ENCODE data around the gene ARHGAP1. TPM values are rescaled to one million over a fixed set of nuclear protein-coding genes. Genes with fewer than 3 reads are reported as not detected.

Gene ARHGAP1
- total and polyA plus RNA-seq, 4 donors = 27.8 to 185 (median 123) TPM

Other genes starting within 250 kb of the ARHGAP1 start
- gene AMBRA1, start 106.6 kb downstream of the ARHGAP1 start, total RNA-seq = 10 to 100 TPM; 27.8 to 35.0 TPM
- gene AMBRA1, start 106.6 kb downstream of the ARHGAP1 start, polyA plus RNA-seq = 1 to 10 TPM; 2.6 to 5.8 TPM
- gene HARBI1, start 83.4 kb downstream of the ARHGAP1 start, total RNA-seq = 1 to 10 TPM; 2.3 to 3.0 TPM
- 1 to 10 TPM; 2.1 to 2.3 TPM for gene HARBI1, start 83.4 kb downstream of the ARHGAP1 start, polyA plus RNA-seq
- gene ATG13, start 83.1 kb downstream of the ARHGAP1 start, total RNA-seq = 10 to 100 TPM; 59.6 to 72.7 TPM
- gene ATG13, start 83.1 kb downstream of the ARHGAP1 start, polyA plus RNA-seq = 10 to 100 TPM; 29.9 to 46.5 TPM
- gene ZNF408, start 412 bp upstream of the ARHGAP1 start, total RNA-seq = 1 to 10 TPM; 9.8 to 9.9 TPM
- gene ZNF408, start 412 bp upstream of the ARHGAP1 start, polyA plus RNA-seq = 10 to 100 TPM in 1 of 2 donors, 1 to 10 TPM in 1; 3.0 to 13.3 TPM
- gene F2, start 18.6 kb upstream of the ARHGAP1 start, total RNA-seq = under 1 TPM in 1 of 2 donors, not detected in 1; 0.19 TPM
- under 1 TPM in 1 of 2 donors, not detected in 1; 0.72 TPM for gene F2, start 18.6 kb upstream of the ARHGAP1 start, polyA plus RNA-seq
- 10 to 100 TPM; 59.6 to 64.5 TPM for gene CKAP5, start 145.7 kb upstream of the ARHGAP1 start, total RNA-seq
- 10 to 100 TPM; 12.0 to 18.4 TPM for gene CKAP5, start 145.7 kb upstream of the ARHGAP1 start, polyA plus RNA-seq
- 1 to 10 TPM; 4.0 to 8.6 TPM for gene LRP4, start 217.9 kb upstream of the ARHGAP1 start, total RNA-seq
- gene LRP4, start 217.9 kb upstream of the ARHGAP1 start, polyA plus RNA-seq = 1 to 10 TPM in 1 of 2 donors, under 1 TPM in 1; 0.90 to 2.1 TPM
- gene CSTPP1, start 236.1 kb upstream of the ARHGAP1 start, total RNA-seq = 10 to 100 TPM; 19.1 to 22.7 TPM
- gene CSTPP1, start 236.1 kb upstream of the ARHGAP1 start, polyA plus RNA-seq = 10 to 100 TPM; 12.5 to 26.0 TPM

All from aorta (tissue), 4 donors.